Dedifferentiated amniotic fluid mesenchymal stem cell (primary cell): ENCODE measurements around the gene SCYGR3.
A peak's percentile ranks its signal among the peaks of the same experiment; 100 is the strongest.

Experiments used
- DNase-seq: peaks from one replicate; pipeline ENCODE4 v3.0.0-alpha.2; 2016; ENCODE audit errors: extremely low spot score

The SCYGR3 gene

DNA sequence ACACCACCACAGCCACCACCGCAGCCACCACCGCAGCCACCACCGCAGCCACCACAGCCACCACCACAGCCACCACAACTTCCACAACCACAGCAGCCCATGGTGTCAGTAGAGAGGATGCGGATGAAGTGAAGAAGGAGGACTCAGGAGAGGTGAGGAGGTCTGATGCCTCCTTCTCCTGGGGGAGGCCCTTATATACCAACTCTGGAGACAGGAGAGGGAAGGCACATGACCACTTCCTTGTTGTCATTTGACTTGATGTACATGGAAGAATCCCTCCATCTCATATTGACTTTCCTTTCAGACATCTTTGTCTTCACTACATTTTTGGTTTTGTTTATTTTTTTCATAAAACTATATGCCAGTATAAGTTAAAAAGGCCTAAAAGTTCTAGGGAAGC, at the start of gene SCYGR3:
TSS of gene SCYGR3 (minus strand) at position 101 of the 400 bp plus-strand sequence. CDS start at position 101, 0 bp downstream.
- DNase-seq = no peak

- no peak for DNase-seq
These were observed 47.2 kb upstream of the SCYGR3 start for GRCh38 chr2:227661827-227662226.

DNA sequence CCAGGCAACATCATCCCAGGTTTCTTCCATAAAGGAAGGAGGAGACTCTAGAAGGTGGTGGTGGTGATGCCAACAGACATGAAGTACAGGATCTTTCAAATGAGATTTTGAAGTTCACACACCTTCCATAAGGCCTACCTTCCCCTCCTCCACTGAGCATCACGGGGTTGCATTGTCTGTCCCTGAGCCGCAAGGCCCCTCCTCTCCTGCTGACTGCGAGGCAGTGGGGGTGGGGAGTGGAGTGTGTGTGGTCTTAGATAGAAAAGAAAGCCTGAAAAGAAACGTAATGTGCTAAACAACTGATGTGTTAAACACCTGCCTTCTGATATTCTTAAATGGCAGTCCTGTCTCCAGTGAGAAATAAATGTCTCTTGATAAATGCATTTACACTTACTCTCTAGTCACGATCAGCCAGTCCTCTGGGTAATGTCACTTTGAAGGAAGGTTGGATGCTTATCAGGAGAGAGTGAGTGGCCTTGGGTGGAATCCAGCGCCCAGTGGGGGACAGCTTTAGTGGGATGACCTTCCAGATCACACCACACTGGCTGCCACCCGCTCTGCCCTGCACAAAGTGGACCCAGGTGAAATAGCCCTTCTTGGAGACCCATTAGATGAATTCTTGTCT, 46.5 kb upstream of the SCYGR3 start:
- no peak for DNase-seq

GRCh38 chr2:227657199-227657845, 42.7 kb upstream of the SCYGR3 start:
- DNase-seq = no peak

DNA sequence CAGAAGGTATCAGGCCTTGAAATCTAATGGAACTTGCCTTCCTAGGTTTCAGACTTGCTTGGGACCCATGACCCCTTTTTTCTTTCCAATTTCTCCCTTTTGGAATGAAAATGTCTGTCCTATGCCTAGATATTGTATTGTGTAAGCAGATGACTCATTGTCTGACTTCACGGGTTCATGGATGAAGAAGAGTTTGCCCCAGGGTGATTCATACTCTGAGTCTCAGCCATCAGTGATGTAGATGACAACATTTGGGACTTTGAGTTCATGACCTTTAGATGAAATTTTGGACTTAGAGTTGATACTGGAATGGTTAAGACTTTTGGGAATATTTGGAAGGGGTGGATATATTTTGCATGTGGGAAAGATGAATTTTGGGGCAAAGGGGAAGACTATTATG, 40.8 kb upstream of the SCYGR3 start:
- DNase-seq = peak; percentile 78

DNA sequence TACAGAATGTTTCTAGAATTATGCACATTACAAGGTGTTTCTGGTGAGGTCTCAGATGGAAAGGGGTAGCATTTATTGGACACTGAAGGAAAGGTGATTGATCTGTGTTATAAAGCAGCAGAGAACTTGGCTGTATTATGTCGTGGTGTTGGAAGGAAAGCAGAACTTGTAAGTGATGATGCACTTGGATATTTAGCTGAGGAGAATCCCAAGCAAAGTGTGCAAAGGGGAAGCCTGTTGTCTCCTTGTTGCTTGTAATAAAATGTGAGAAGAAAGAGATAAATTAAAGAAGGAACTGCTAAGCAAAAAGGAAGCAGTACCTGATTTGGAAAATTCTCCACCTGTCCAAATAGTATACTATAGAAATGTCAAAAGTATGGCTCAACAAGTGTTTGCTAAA, 39.8 kb upstream of the SCYGR3 start:
- DNase-seq = no peak

GRCh38 chr2:227653419-227653818, 38.8 kb upstream of the SCYGR3 start:
- DNase-seq = no peak

GRCh38 chr2:227643990-227644551, 29.4 kb upstream of the SCYGR3 start:
- no peak for DNase-seq

- DNase-seq = no peak
These were observed 28.0 kb upstream of the SCYGR3 start for GRCh38 chr2:227642656-227643055.

DNA sequence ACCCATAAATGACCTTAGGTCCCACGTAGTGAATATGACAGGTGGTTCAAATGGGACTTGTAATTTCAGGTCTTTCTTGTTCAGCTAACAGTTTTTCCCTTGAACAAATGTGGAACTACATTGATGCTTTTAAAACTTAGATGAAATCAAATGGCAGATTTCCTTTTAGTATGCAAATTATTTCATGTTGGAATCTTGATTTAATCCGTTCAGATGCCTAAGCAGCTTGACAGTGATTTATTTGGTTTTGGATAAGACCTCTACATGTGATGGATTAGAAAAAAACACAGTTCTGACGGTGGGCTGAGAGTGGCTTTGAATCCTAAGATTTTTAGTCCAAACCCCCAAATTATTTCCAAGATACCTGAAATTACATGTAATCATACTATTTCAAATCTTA, 19.6 kb upstream of the SCYGR3 start:
- no peak for DNase-seq

- no peak for DNase-seq
These were observed 18.2 kb upstream of the SCYGR3 start for GRCh38 chr2:227632827-227633226.

- no peak for DNase-seq
These were observed 15.7 kb upstream of the SCYGR3 start for GRCh38 chr2:227630322-227630721.

DNA sequence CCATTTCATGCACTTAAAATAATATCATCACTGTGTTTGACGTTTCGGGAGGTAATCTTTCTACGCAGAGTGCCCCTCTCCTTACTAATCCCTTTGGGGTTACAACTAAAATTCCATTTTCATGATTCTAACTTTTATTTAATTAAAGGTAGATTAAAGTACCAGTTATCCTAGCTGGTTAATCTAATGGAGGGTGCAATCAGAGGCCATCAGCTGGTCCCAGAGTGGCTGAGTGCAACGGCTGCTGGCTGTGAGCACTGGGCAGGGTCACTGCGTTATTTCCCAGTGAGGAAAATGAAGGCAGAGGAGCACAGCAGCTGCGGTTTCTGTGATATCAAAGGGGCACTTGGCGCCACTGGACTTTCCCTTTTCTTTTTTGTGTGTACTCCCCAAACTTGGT, 14.8 kb upstream of the SCYGR3 start:
- DNase-seq = no peak

GRCh38 chr2:227627769-227628168, 13.1 kb upstream of the SCYGR3 start:
- DNase-seq = no peak

DNA sequence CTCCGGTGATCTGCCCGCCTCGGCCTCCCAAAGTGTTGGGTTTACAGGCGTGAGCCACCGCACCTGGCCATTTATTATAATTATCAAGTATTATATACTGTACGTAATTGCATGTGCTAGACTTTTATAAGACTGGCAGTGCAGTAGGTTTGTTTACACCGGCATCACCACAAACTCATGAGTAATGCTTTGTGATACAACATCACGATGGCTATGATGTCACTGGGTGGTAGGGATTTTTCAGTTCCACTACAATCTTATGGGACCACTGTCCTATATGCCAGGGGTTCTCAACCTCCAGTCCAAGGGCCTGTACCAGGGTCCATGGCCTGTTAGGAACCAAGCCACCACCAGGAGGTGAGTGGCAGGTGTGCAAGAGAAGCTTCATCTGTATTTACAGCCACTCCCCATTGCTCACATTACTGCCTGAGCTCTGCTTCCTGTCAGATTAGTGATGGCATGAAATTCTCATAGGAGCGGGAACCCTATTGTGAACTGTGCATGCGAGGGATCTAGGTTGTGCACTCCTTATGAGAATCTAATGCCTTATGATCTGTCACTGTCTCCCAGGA, 12.0 kb upstream of the SCYGR3 start:
- no peak for DNase-seq

- no peak for DNase-seq
These were observed 10.8 kb upstream of the SCYGR3 start for GRCh38 chr2:227625420-227625819.

GRCh38 chr2:227623226-227623625, 8.6 kb upstream of the SCYGR3 start:
- peak; percentile 31 for DNase-seq

- DNase-seq = no peak
These were observed 2.9 kb upstream of the SCYGR3 start, which contains the start of gene SCYGR4 for GRCh38 chr2:227617316-227618230. Gene SCYGR4 (plus strand): TSS chr2:227617498. CDS start chr2:227617498, 0 bp downstream.

DNA sequence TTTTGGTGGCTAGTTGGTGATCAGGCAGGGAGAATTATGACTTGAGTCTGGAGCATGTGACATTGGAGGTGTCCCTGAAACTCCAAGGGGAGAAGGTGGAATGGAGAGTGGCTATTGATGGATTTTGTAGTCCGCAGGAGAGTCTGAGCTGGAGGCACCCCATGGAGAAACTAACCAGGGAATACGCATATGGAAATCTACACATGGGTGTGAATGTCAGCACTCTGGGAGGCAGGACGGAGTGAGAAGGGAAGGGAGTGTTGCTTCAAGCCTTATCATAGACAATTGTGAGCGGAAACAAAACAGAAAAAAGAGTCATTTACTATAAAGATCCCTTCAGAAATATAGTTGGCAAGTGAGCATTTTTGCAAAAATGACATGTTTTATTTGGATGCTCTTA, 2.0 kb upstream of the SCYGR3 start:
- no peak for DNase-seq

- DNase-seq = no peak
These were observed 1.3 kb upstream of the SCYGR3 start for GRCh38 chr2:227615906-227616305.

- DNase-seq = no peak
These were observed 541 bp upstream of the SCYGR3 start for GRCh38 chr2:227615181-227615580.

GRCh38 chr2:227614246-227614645, 394 bp downstream of the SCYGR3 start:
- DNase-seq = no peak
